ENCODE measurements around the gene CRTC2. TPM values are rescaled to one million over a fixed set of nuclear protein-coding genes. Genes with fewer than 3 reads are reported as not detected.

CRTC2 gene
- total RNA-seq, 4 donors from 2014 or later = 17.7 to 95.5 (median 18.0) TPM

GRCh38 chr1:153951801-153952200 is 6.6 kb downstream of the CRTC2 start:
- no peak for TF ChIP-seq CTCF (IDR thresholded peaks at IDR 0.05; ENCODE audit: low read depth)

GRCh38 chr1:153951183-153951582 is 7.2 kb downstream of the CRTC2 start:
- no peak for TF ChIP-seq CTCF (IDR thresholded peaks at IDR 0.05; ENCODE audit: low read depth)

GRCh38 chr1:153946622-153947241 is 11.7 kb downstream of the CRTC2 start, which contains the start of gene DENND4B:
TSS of gene DENND4B (minus strand) at chr1:153946718. CDS start at chr1:153944374, 2,344 bp downstream.
- TF ChIP-seq CTCF (IDR thresholded peaks at IDR 0.05; ENCODE audit: low read depth) = no peak

GRCh38 chr1:153945795-153946621 is 12.4 kb downstream of the CRTC2 start:
- no peak for TF ChIP-seq CTCF (IDR thresholded peaks at IDR 0.05; ENCODE audit: low read depth)

- no peak for TF ChIP-seq CTCF (IDR thresholded peaks at IDR 0.05; ENCODE audit: low read depth)
Measured at GRCh38 chr1:153945131-153945794, 13.1 kb downstream of the CRTC2 start.

- no peak for TF ChIP-seq CTCF (IDR thresholded peaks at IDR 0.05; ENCODE audit: low read depth)
Measured at GRCh38 chr1:153944827-153945117, 13.6 kb downstream of the CRTC2 start.

All from subcutaneous adipose tissue (tissue), 4 donors.